ENCODE data around the gene BANF1. TPM values are rescaled to one million over a fixed set of nuclear protein-coding genes. Genes with fewer than 3 reads are reported as not detected.

The BANF1 gene
- total RNA-seq, 1 donor from 2014 or later = 180 TPM

- no peaks in the 10 kb centered on the region for H3K27me3 ChIP-seq (ENCODE audit: insufficient read depth, low read length)
- H3K36me3 ChIP-seq (ENCODE audit: insufficient read depth, low read length) = no peaks in the 10 kb centered on the region
- peaks cover 3% of the 10 kb centered on the region for H3K9me3 ChIP-seq (ENCODE audit: insufficient read depth, low read depth, low read length)
- H3K4me1 ChIP-seq (ENCODE audit: insufficient read depth, low read length) = no peaks in the 10 kb centered on the region
- no peak overlapping the region for H3K9ac ChIP-seq (ENCODE audit: low read length)
- H3K4me2 ChIP-seq (ENCODE audit: low read length) = no peak overlapping the region
- no peak overlapping the region for H3K4me3 ChIP-seq (ENCODE audit: insufficient read depth, low read depth, low read length)
- no peak overlapping the region for H3K27ac ChIP-seq (ENCODE audit: low read depth, low read length)
- no peak overlapping the region for H3K27ac Mint-ChIP-seq (ENCODE audit: unreplicated experiment)
- no peak overlapping the region for H2AFZ ChIP-seq (ENCODE audit: low read depth, low read length)
- DNase-seq (ENCODE audit: low read depth) (no peak), FAIRE-seq (no peak)
- peaks cover 9% of the 10 kb centered on the region for H3K27me3 Mint-ChIP-seq (ENCODE audit: low read depth, unreplicated experiment)
- no peak overlapping the region for H3K4me3 Mint-ChIP-seq (ENCODE audit: unreplicated experiment)
- no peaks in the 10 kb centered on the region for H3K4me1 Mint-ChIP-seq (ENCODE audit: low read depth, unreplicated experiment)
- H3K9me3 Mint-ChIP-seq (ENCODE audit: unreplicated experiment) = peaks cover 13% of the 10 kb centered on the region
- H3K36me3 Mint-ChIP-seq (ENCODE audit: low read depth, unreplicated experiment) = peaks cover 2% of the 10 kb centered on the region
- no peaks in the 10 kb centered on the region for H4K20me1 ChIP-seq (ENCODE audit: insufficient read depth, low read length)
- H3K79me2 ChIP-seq (ENCODE audit: insufficient read depth, low read length) = no peaks in the 10 kb centered on the region
- TF ChIP-seq CTCF (IDR thresholded peaks at IDR 0.05; ENCODE audit: insufficient read depth, low read depth, low read length) (no peak), EZH2 (IDR thresholded peaks at IDR 0.05; ENCODE audit: insufficient read depth, low read length) (no peak)
Observed at GRCh38 chr11:66032957-66033735, 30.8 kb downstream of the BANF1 start.

GRCh38 chr11:66035653-66036333 is 33.5 kb downstream of the BANF1 start:
- no peaks in the 10 kb centered on the region for H3K4me1 ChIP-seq (ENCODE audit: insufficient read depth, low read length)
- no peak overlapping the region for H3K4me3 Mint-ChIP-seq (ENCODE audit: unreplicated experiment)
- no peak overlapping the region for H3K27ac ChIP-seq (ENCODE audit: low read depth, low read length)
- H3K9ac ChIP-seq (ENCODE audit: low read length) = no peak overlapping the region
- H3K36me3 Mint-ChIP-seq (ENCODE audit: low read depth, unreplicated experiment) = peaks cover 2% of the 10 kb centered on the region
- H3K36me3 ChIP-seq (ENCODE audit: insufficient read depth, low read length) = no peaks in the 10 kb centered on the region
- TF ChIP-seq EZH2 (IDR thresholded peaks at IDR 0.05; ENCODE audit: insufficient read depth, low read length) = no peak
- TF ChIP-seq CTCF (IDR thresholded peaks at IDR 0.05; ENCODE audit: insufficient read depth, low read depth, low read length) = no peak
- H3K4me3 ChIP-seq (ENCODE audit: insufficient read depth, low read depth, low read length) = no peak overlapping the region
- DNase-seq (ENCODE audit: low read depth) = no peak
- FAIRE-seq = no peak
- H2AFZ ChIP-seq (ENCODE audit: low read depth, low read length) = no peak overlapping the region
- H3K27me3 ChIP-seq (ENCODE audit: insufficient read depth, low read length) = no peaks in the 10 kb centered on the region
- H3K27ac Mint-ChIP-seq (ENCODE audit: unreplicated experiment) = no peak overlapping the region
- H3K27me3 Mint-ChIP-seq (ENCODE audit: low read depth, unreplicated experiment) = peaks cover 7% of the 10 kb centered on the region
- peaks cover 16% of the 10 kb centered on the region for H3K9me3 Mint-ChIP-seq (ENCODE audit: unreplicated experiment)
- H3K79me2 ChIP-seq (ENCODE audit: insufficient read depth, low read length) = no peaks in the 10 kb centered on the region
- H3K9me3 ChIP-seq (ENCODE audit: insufficient read depth, low read depth, low read length) = peaks cover 3% of the 10 kb centered on the region
- no peak overlapping the region for H3K4me2 ChIP-seq (ENCODE audit: low read length)
- no peaks in the 10 kb centered on the region for H3K4me1 Mint-ChIP-seq (ENCODE audit: low read depth, unreplicated experiment)
- H4K20me1 ChIP-seq (ENCODE audit: insufficient read depth, low read length) = no peaks in the 10 kb centered on the region

GRCh38 chr11:66036334-66036710 is 34.0 kb downstream of the BANF1 start:
- DNase-seq (ENCODE audit: low read depth) (no peak), FAIRE-seq (no peak)
- H3K36me3 Mint-ChIP-seq (ENCODE audit: low read depth, unreplicated experiment) = peaks cover 2% of the 10 kb centered on the region
- no peaks in the 10 kb centered on the region for H3K4me1 Mint-ChIP-seq (ENCODE audit: low read depth, unreplicated experiment)
- TF ChIP-seq CTCF (IDR thresholded peaks at IDR 0.05; ENCODE audit: insufficient read depth, low read depth, low read length) = no peak
- no peak for TF ChIP-seq EZH2 (IDR thresholded peaks at IDR 0.05; ENCODE audit: insufficient read depth, low read length)
- peaks cover 16% of the 10 kb centered on the region for H3K9me3 Mint-ChIP-seq (ENCODE audit: unreplicated experiment)
- Histone ChIP-seq H3K27me3 (ENCODE audit: insufficient read depth, low read length) (peaks cover 2% of the 10 kb centered on the region), H3K36me3 (ENCODE audit: insufficient read depth, low read length) (no peaks in the 10 kb centered on the region), H3K27ac (ENCODE audit: low read depth, low read length) (no peak overlapping the region), H3K4me2 (ENCODE audit: low read length) (no peak overlapping the region), H3K4me3 (ENCODE audit: insufficient read depth, low read depth, low read length) (no peak overlapping the region), H3K79me2 (ENCODE audit: insufficient read depth, low read length) (no peaks in the 10 kb centered on the region), H3K4me1 (ENCODE audit: insufficient read depth, low read length) (no peaks in the 10 kb centered on the region), H2AFZ (ENCODE audit: low read depth, low read length) (no peak overlapping the region), H3K9ac (ENCODE audit: low read length) (no peak overlapping the region), H3K9me3 (ENCODE audit: insufficient read depth, low read depth, low read length) (peaks cover 3% of the 10 kb centered on the region), H4K20me1 (ENCODE audit: insufficient read depth, low read length) (no peaks in the 10 kb centered on the region)
- no peak overlapping the region for H3K27ac Mint-ChIP-seq (ENCODE audit: unreplicated experiment)
- peaks cover 10% of the 10 kb centered on the region for H3K27me3 Mint-ChIP-seq (ENCODE audit: low read depth, unreplicated experiment)
- H3K4me3 Mint-ChIP-seq (ENCODE audit: unreplicated experiment) = no peak overlapping the region

Data from astrocyte (in vitro differentiated cells and primary cell).